ENCODE results near the gene TECPR1.
"Not testable (repeated sequence)": the region's sequence is repeated elsewhere in the genome, so short reads cannot be mapped to it uniquely, and the experiment has no call there.

Gene TECPR1

GRCh38 chr7:98223898-98224700, 27.9 kb downstream of the TECPR1 start:
- no peak overlapping the region for H3K9ac ChIP-seq (ENCODE audit: low read length in 2 of 2)
- no peak overlapping the region for H3K27ac ChIP-seq (ENCODE audit: low read length)
- no peaks in the 10 kb centered on the region for H3K4me1 ChIP-seq (ENCODE audit: control insufficient read depth, insufficient read depth, low read length)
- no peaks in the 10 kb centered on the region for H3K27me3 ChIP-seq (ENCODE audit: control insufficient read depth in 1 of 2, insufficient read depth in 2 of 2, low read length in 2 of 2)
- no peaks in the 10 kb centered on the region for H3K9me3 ChIP-seq (ENCODE audit: control insufficient read depth in 2 of 2, low read length in 2 of 2)
- no peak overlapping the region for H3K4me3 ChIP-seq (ENCODE audit: low read length in 2 of 2)
- peaks cover 2 to 11% of the 10 kb centered on the region in 2 donors for H3K36me3 ChIP-seq (ENCODE audit: control insufficient read depth in 2 of 2, insufficient read depth in 2 of 2, low read length in 2 of 2)

- no peak overlapping the region for H3K4me3 ChIP-seq (ENCODE audit: low read length in 2 of 2)
- H3K27ac ChIP-seq (ENCODE audit: low read length), result no peak overlapping the region
- H3K27me3 ChIP-seq (ENCODE audit: control insufficient read depth in 1 of 2, insufficient read depth in 2 of 2, low read length in 2 of 2), result no peaks in the 10 kb centered on the region
- no peaks in the 10 kb centered on the region for H3K4me1 ChIP-seq (ENCODE audit: control insufficient read depth, insufficient read depth, low read length)
- H3K36me3 ChIP-seq (ENCODE audit: control insufficient read depth in 2 of 2, insufficient read depth in 2 of 2, low read length in 2 of 2), result peaks cover 2 to 11% of the 10 kb centered on the region in 2 donors
- H3K9ac ChIP-seq (ENCODE audit: low read length in 2 of 2), result no peak overlapping the region
- no peaks in the 10 kb centered on the region for H3K9me3 ChIP-seq (ENCODE audit: control insufficient read depth in 2 of 2, low read length in 2 of 2)
Measured at GRCh38 chr7:98223351-98223897, 28.6 kb downstream of the TECPR1 start.

GRCh38 chr7:98222533-98223195, 29.4 kb downstream of the TECPR1 start:
- H3K9me3 ChIP-seq (ENCODE audit: control insufficient read depth in 2 of 2, low read length in 2 of 2), result no peaks in the 10 kb centered on the region
- peaks cover 0 to 11% of the 10 kb centered on the region in 2 donors for H3K36me3 ChIP-seq (ENCODE audit: control insufficient read depth in 2 of 2, insufficient read depth in 2 of 2, low read length in 2 of 2)
- H3K9ac ChIP-seq (ENCODE audit: low read length in 2 of 2), result no peak overlapping the region
- H3K4me3 ChIP-seq (ENCODE audit: low read length in 2 of 2), result no peak overlapping the region
- H3K4me1 ChIP-seq (ENCODE audit: control insufficient read depth, insufficient read depth, low read length), result no peaks in the 10 kb centered on the region
- no peaks in the 10 kb centered on the region for H3K27me3 ChIP-seq (ENCODE audit: control insufficient read depth in 1 of 2, insufficient read depth in 2 of 2, low read length in 2 of 2)
- no peak overlapping the region for H3K27ac ChIP-seq (ENCODE audit: low read length)

GRCh38 chr7:98221611-98222532, 30.2 kb downstream of the TECPR1 start:
- Histone ChIP-seq H3K4me3 (ENCODE audit: low read length in 2 of 2) (no peak overlapping the region), H3K9me3 (ENCODE audit: control insufficient read depth in 2 of 2, low read length in 2 of 2) (no peaks in the 10 kb centered on the region), H3K27me3 (ENCODE audit: control insufficient read depth in 1 of 2, insufficient read depth in 2 of 2, low read length in 2 of 2) (no peaks in the 10 kb centered on the region), H3K27ac (ENCODE audit: low read length) (no peak overlapping the region), H3K4me1 (ENCODE audit: control insufficient read depth, insufficient read depth, low read length) (no peaks in the 10 kb centered on the region), H3K9ac (ENCODE audit: low read length in 2 of 2) (no peak overlapping the region), H3K36me3 (ENCODE audit: control insufficient read depth in 2 of 2, insufficient read depth in 2 of 2, low read length in 2 of 2) (peaks cover 0 to 11% of the 10 kb centered on the region in 2 donors)

GRCh38 chr7:98219382-98219781, 32.6 kb downstream of the TECPR1 start:
- not testable (repeated sequence) for H3K36me3 ChIP-seq (ENCODE audit: control insufficient read depth in 2 of 2, insufficient read depth in 2 of 2, low read length in 2 of 2); H3K9me3 ChIP-seq (ENCODE audit: control insufficient read depth in 2 of 2, low read length in 2 of 2); H3K4me1 ChIP-seq (ENCODE audit: control insufficient read depth, insufficient read depth, low read length); H3K9ac ChIP-seq (ENCODE audit: low read length in 2 of 2); H3K4me3 ChIP-seq (ENCODE audit: low read length in 2 of 2); H3K27ac ChIP-seq (ENCODE audit: low read length); H3K27me3 ChIP-seq (ENCODE audit: control insufficient read depth in 1 of 2, insufficient read depth in 2 of 2, low read length in 2 of 2)

GRCh38 chr7:98217623-98218582, 34.1 kb downstream of the TECPR1 start:
- no peaks in the 10 kb centered on the region for H3K4me1 ChIP-seq (ENCODE audit: control insufficient read depth, insufficient read depth, low read length)
- H3K27ac ChIP-seq (ENCODE audit: low read length), result no peak overlapping the region
- no peaks in the 10 kb centered on the region for H3K9me3 ChIP-seq (ENCODE audit: control insufficient read depth in 2 of 2, low read length in 2 of 2)
- no peaks in the 10 kb centered on the region for H3K27me3 ChIP-seq (ENCODE audit: control insufficient read depth in 1 of 2, insufficient read depth in 2 of 2, low read length in 2 of 2)
- peaks cover 0 to 6% of the 10 kb centered on the region in 2 donors for H3K36me3 ChIP-seq (ENCODE audit: control insufficient read depth in 2 of 2, insufficient read depth in 2 of 2, low read length in 2 of 2)
- H3K4me3 ChIP-seq (ENCODE audit: low read length in 2 of 2), result no peak overlapping the region
- H3K9ac ChIP-seq (ENCODE audit: low read length in 2 of 2), result no peak overlapping the region

GRCh38 chr7:98216941-98217622, 35.0 kb downstream of the TECPR1 start:
- Histone ChIP-seq H3K27me3 (ENCODE audit: control insufficient read depth in 1 of 2, insufficient read depth in 2 of 2, low read length in 2 of 2) (peaks cover under 1% of the 10 kb centered on the region in 2 donors), H3K27ac (ENCODE audit: low read length) (no peak overlapping the region), H3K4me1 (ENCODE audit: control insufficient read depth, insufficient read depth, low read length) (no peaks in the 10 kb centered on the region), H3K4me3 (ENCODE audit: low read length in 2 of 2) (no peak overlapping the region), H3K9ac (ENCODE audit: low read length in 2 of 2) (no peak overlapping the region), H3K9me3 (ENCODE audit: control insufficient read depth in 2 of 2, low read length in 2 of 2) (no peaks in the 10 kb centered on the region), H3K36me3 (ENCODE audit: control insufficient read depth in 2 of 2, insufficient read depth in 2 of 2, low read length in 2 of 2) (peaks cover 0 to 5% of the 10 kb centered on the region in 2 donors)

GRCh38 chr7:98215561-98216495, 36.2 kb downstream of the TECPR1 start:
- Histone ChIP-seq H3K27ac (ENCODE audit: low read length) (no peak overlapping the region), H3K36me3 (ENCODE audit: control insufficient read depth in 2 of 2, insufficient read depth in 2 of 2, low read length in 2 of 2) (peaks cover 0 to 2% of the 10 kb centered on the region in 2 donors), H3K4me3 (ENCODE audit: low read length in 2 of 2) (no peak overlapping the region), H3K27me3 (ENCODE audit: control insufficient read depth in 1 of 2, insufficient read depth in 2 of 2, low read length in 2 of 2) (peaks cover 6 to 8% of the 10 kb centered on the region in 2 donors), H3K4me1 (ENCODE audit: control insufficient read depth, insufficient read depth, low read length) (no peaks in the 10 kb centered on the region), H3K9ac (ENCODE audit: low read length in 2 of 2) (no peak overlapping the region), H3K9me3 (ENCODE audit: control insufficient read depth in 2 of 2, low read length in 2 of 2) (no peaks in the 10 kb centered on the region)
